GM19035 (cell line): ENCODE data around the gene HNRNPA3.
"Not testable (repeated sequence)": the region's sequence is repeated elsewhere in the genome, so short reads cannot be mapped to it uniquely, and the experiment has no call there.

Experiments used
- ATAC-seq: cut with Tn5 transposase; IDR thresholded peaks from one replicate; pipeline ENCODE4 v1.9.1; 2021; ENCODE audit not compliant: unreplicated experiment

HNRNPA3 gene

DNA sequence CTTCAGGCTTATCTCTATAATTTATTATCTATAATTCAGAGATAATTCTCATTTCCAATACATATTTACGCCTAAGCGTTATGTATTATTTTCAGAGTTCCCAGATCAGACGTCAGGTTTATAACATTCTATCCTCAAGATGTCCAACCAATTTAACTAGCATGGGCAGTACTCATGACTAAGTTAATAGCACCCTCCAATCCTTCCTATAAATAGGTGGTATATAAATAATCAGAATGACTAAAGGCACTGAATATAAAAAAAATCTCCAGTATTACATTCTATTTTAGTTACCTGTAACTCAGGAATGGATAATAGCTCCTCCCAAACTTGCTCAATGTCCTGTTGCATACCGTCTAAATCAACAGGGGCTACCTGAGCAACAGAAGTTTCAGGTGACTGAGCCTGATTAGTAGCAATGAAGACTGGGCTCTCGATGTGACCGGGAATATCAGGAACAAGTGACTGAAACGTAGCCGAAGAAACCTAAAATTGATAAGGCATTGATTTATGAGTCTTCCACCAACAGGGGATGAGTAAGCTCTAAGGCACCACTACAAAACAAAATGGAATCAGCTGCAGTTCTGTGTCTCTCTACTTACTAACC is 19.6 kb downstream of the HNRNPA3 start:
- ATAC-seq: no peak

DNA sequence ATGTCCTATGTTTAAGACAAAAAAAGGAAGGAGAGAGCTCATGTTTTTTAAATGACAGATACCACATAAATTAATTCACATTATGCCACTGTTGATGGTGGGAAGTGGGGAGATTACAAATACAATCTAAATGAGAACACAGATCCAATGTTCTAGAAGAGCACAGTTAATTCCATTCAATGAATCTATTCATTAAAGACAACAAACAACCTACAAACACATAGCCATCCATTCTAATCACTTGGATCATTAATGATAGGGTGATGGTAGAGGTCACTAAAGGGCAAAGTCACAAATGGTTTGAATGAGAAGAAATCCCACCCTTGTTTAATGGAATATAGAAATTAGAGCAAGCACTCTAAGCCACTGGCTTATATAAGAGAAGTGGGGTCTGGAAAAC is 21.7 kb downstream of the HNRNPA3 start:
- ATAC-seq: no peak

DNA sequence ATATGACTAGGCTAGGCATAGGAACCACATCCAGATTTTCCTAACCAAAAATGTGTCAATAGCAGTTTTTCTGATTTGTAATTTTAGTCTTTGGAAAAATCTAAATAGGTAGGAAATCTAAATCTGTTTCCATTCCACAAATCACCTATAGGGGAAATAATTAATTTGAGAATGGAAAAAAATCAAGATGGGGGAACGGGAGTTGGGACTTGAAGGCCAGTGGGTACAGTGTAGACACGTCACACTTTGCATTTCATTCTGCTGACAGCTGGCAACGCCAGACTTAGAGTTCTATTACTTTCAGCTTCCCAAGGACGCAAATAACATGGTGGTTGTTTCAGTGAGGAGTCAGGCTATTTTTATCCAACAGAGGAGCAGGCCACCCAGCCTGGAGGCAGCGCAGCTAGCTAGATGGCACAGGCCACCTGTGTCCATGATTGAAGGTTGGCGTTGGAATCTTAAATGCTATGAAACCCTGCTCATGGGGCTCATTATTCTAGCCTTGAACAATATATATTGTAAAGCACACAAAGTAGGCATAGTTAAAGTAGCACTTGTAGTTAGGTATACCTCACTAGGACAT is 23.4 kb downstream of the HNRNPA3 start:
- ATAC-seq: no peak

DNA sequence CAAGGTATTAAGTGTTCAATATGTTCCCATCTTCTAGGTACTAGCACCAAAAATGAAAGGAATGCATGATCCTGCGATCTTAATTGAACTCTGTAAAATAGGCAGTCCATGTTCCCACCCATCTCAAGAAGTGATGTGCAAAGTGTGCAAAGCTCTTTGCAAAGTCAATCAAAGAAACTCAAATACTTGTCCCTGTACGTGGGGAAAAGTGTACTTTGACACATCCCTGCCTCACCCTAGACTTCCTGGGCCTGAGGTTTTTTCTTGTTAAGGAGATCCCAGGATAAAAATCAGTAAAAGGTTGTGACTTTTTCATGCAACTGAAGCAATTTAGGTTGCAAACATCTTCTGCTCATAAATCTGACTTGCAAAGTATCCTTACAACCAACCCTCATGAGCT is 25.3 kb downstream of the HNRNPA3 start:
- ATAC-seq: no peak

DNA sequence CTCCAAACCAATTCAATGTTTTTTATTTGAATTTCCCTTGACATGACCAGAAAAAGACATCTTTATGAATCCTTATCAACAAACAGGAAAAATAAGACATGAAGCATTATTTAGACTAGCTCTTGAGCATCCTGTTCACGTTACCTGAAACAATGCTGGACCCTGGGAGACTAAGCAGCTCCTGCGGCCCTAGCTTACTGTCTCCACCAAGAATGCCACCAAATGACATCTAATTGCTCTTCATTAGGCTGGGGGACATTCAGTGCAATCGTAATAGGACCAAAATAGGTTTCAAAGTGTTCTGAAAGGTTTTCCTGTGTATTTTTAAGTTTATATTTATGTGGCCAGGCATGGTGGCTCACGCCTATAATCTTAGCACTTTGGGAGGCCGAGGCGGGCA is 26.5 kb downstream of the HNRNPA3 start:
- ATAC-seq: no peak

DNA sequence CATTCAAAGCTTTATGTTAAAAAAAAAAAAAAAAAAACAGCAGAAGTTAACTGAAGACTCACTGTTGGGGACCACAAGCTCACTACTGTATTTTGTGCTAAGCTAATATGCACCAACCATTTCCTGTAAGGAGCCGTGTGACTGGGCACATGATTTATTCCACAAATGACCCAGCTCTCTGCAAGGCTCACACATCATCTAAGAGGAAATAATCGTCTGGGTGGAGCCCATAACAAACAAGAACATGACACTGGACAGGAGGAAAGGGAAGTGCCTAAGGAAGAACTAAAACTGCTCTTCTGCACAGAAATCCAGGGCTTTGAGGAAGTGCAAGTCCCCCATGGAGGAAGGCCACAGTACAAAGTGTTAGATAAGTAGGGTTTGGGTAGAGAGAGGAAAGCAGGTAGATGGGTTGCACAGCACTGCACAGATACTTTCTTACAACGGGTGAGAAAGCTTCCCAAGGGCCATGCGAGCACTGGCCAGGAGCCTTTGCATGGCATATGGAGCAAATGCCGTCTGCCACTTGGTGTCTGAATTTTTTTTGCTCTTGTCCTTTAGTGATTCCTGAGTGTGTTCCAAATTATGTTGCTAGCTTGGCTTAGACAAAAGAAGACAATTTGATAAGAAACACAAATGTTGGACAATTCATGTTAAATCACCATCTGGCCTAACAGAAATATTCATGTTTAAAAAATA is 27.5 kb downstream of the HNRNPA3 start:
- ATAC-seq: no peak

DNA sequence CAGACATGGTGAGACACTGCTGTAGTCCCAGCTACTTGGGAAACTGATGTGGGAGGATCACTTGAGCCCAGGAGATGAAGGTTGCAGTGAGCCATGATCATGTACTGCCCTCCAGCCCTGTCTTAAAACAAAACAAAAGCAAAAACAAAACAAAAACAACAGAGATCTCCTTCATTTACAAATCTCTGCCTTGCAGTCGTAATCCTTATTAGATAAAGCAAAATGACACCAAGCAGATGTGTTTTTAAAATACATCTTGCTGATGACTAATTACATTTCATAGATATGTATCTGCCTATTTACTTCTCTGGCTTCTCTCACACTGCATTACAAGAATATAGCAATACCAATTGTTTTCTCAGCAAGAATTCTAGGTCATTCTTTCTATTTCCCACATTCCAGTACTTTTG is 29.1 kb downstream of the HNRNPA3 start:
- no peak for ATAC-seq

DNA sequence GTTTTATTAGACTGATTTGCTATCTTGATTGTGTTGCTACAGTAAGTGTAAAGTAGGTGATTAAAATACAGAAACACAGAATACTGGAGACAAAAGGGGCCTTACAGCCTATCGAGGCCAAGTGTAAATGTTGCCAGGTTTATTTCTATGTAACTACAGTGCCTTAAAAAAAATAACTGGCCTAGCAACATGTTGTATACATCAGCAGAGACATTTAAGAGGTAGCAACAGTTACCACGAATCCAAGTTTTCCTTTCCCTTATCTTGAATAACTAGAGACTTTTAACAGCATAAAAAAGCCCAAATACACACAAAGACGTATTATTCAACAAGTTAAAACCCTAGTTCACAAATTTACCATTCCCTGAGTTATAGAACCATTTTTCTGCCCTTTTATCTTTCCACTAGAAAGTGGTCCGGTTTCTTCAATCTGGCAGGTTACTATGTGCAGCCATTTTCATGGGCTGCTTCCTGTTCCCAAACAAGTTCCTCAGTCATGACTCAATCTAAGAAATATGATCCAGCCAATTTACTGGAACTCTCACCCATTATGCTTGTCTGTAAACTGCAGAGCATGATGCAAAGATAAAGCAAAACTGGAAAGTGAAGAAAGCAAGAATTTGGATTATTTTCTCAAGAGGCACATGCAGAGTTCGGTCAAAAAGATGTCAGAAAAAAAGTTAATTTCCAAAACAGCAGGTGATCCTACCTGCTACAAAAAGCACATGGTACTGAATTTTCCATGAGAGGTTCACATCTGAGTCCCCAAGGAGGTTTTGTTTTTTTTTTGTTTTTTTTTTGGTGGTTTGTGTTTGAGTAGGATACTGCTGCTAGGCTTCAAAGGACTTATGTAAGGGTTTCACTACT is 29.8 kb downstream of the HNRNPA3 start:
- ATAC-seq: no peak

DNA sequence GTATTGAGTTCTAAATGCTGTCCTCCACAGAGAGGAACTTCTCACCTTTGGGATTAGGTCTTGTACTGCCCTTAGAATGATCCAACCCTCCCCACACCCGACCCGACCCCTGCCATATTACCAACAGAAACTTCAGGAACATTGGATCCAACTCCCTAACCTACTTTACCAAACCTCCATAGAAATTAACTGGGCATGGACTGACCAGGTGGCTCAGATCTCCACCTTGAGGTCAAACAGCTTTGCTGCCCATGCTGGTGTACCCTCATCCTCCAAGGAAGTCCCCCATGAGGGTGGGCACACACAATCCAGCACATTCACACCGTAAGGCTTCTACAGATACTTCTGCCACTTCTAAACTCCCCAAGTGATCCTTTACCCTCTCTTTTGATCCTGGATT is 30.5 kb downstream of the HNRNPA3 start:
- ATAC-seq: no peak

DNA sequence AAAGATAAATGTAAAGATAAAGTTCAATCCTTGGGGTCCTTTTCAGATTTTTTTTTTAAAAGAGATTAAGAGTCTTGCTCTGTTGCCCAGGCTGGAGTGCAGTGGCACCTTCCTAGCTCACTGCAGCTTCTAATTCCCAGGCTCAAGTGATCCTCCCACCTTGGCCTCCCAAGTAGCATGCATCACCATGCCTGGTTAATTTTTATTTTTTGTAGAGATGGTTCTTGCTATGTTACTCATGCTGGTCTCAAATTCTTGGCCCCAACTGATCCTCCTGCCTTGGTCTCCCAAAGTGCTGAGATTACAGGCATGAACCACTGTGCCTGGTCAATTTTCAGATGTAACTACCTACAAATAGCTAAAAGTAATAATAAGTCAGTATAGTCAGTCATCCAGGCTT is 30.9 kb downstream of the HNRNPA3 start:
- no peak for ATAC-seq

DNA sequence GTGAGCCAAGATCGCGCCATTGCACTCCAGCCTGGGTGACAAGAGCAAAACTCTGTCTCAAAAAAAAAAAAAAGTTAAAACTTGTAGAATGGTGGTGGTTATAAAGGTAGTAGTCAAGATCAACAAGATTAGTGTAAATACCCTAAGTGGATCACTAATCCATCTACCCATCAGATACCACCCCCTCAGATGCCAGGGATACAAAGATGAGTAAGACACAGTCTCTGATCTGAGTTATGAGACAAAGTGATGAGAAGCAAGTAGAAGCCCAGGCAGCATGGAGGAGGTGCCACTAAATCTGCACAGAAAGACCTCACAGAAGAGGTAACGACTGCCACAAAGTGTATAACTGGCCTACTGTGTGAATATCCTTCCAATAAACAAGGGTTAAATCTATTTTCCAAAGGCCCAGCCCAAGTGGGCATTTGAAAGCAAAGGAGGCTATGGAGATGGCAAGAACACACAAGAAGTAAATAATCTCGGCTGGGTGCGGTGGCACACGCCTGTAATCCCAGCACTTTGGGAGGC is 31.7 kb downstream of the HNRNPA3 start:
- no peak for ATAC-seq

DNA sequence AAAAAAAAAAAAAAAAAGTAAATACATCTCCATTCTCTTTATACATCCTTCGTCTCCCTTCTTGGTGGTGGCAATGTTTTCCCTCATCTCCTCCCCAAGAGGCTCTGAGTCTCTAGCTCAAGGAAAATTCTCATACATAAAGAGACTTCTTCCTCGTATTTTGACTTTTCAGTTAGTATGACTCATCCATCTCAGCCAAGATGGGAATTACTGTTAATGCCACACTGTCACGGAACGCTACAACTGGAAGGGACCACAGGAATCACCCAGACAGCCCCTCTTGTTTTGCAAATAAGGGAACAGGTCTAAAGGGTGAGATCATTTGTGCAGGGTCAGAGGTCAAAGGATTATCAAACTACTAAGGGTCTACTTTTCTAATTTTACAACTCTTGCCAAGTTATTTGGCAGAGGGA is 32.4 kb downstream of the HNRNPA3 start:
- no peak for ATAC-seq

DNA sequence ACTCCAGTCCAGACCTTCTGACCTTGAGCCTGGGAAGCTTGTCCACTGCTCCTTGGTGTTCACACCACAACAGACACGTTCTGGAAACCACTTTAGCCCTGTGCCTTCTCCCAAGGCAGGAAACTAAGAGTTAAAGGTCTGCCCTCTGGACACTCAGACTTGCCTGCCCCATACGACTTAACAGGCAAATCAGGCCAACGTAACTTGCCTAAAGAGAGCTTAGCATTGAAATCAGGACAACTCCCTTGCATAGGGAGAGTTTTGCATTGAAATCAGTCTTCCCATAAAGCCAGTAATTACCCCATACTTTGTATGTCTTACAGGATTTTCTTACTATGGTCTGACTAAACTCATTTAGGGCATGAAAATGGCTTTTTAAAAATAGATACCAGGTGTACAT is 33.4 kb downstream of the HNRNPA3 start:
- no peak for ATAC-seq

DNA sequence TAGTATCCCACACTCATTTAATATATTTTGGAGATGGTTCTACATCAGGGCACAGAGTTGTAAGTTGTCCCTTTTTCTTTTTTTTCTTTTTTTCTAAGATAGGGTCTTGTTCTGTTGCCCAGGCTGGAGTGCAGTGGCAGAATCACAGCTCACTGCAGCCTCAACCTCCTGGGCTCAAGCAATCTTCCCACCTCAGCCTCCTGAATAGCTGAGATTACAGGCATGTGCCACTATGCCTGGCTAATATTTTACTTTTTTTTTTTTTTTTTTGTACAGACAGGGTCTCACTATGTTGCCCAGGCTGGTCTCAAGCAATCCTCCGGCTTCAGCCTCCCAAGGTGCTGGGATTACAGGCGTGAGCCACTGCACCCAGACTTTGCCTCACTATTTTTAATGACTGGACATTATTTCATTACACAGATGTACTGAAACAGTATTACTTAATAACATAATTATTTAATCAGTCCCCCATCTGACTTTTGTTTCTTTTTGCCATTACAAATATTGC is 34.0 kb downstream of the HNRNPA3 start:
- not testable (repeated sequence) for ATAC-seq

DNA sequence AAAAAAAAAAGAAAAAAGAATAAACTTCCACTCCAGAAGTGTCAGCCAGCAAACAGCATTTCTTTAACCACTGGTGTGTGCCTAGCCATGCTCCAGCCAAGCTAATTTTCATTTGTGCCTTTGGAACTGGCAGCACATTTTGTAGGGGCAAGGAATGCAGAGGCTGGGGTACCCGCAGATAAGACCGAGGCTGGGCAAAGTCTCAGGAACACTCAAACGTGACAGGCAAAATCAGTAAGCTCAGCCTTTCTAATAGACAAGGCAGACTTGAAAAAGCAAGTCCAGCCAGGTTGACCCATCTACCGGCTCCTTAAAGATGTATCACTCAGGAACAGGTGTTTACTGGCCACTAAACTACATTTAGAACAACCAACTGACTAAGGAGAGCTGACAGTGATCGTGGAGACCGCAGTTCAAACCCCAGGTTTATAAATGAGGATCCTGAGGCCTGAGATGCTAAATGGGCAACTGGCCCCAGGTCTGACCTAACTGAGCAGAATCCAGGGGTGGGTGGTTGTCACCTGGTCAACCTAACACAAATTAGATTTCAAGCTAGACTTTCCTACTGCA is 35.2 kb downstream of the HNRNPA3 start:
- ATAC-seq: no peak

DNA sequence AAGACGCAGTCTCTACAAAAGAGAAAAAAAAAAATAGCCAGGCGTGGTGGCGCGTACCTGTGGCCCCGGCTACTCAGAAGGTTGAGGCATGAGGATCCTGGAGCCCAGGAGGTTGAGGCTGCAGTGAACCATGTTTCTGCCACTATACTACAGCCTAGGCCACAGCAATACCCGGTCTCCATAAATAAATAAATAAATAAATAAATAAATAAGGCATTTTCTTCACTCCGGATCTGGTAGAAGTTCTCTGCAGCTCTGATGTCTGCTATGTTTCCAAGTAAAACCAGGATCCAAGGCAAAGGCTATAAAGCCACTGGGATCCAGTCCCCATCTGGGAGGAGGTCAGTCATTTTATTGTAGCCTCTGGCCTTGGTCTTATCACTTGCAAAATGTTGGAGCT is 36.4 kb downstream of the HNRNPA3 start:
- no peak for ATAC-seq

DNA sequence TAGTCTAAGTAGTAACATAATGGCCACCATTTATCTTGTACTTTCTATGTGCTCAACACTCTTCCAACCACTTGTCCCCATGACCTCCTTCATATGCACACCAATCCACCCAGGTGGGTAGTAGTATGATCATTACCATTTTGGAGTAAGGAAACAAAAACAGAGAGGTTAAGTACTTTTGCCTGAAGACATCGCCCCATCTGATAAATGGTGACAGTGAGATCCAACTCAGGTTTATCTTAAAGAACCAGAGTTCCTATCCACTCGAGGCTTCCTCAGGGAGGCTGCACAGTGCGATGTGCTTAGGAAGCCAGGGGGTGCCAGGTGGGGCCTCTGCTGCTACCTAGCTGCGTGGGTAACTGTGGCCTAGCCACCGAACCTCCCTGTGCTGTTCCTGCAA is 37.9 kb downstream of the HNRNPA3 start:
- no peak for ATAC-seq

DNA sequence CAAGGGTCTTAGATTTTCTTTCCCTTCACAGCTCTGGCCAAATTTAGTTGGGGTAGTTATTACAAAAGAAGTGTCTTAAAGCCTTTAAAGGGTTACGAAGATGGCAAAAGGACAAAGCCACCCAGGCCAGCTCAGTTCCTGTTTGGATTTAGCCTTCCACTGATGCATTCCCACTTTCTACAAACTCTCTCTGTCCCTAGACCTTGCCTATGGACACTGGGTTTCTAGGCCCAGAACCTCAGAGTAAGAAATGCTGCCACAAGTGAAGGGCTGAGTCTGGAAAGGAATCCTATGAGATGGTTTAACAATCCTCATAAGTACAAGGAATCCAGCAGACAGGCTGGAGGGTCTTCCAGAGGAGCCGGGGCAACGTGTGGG is 38.6 kb downstream of the HNRNPA3 start:
- ATAC-seq: no peak

DNA sequence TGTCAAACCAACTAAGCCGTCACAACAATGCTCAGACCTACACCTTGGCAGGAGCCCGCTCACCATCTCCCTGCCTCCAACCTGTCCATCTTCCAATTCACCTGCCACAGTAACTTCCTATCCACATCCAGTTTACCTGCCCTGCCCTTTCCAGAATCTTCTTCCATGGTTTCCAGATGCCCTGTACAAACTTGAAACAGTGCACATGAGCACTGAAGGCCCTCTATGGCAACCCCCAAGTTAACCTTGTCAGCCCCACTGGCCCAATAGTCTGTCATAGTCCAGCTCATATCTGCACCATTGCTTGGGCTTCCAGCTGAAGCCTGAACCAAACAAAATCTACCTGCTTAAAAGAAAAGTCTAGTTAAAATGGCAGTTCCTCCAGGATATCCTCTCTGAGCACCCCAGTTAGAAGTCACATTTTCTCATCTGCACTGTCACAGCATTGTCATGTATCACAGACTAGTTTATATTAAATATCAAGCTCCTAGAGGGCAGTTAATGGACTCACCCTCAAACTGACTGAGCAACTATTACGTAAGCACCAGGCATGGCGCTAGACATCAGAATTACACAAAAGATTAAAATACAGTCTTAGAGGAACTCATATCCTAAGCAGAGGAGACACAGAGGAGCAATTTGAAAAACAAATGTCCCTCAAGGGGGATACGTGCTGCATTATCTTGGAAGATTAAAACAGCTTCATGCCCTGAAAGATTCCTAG is 40.4 kb downstream of the HNRNPA3 start:
- no peak for ATAC-seq

DNA sequence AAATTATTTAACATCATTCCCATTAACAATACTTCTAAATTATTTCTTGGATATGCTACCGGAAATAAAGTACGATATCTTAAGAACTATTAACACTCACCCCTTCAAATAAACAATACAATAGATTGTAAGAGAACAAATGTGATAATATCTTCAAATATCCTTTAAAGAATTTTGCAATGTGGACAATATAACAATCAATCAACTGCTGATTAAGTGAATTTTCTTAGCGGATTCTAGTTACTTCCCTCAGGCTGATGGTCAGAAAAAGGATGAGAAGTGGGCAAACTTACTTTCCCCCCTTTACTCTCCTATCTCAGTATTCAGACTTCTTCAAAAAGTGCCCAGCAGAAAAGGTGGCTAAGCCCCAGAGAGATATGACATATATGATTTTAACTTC is 41.1 kb downstream of the HNRNPA3 start:
- no peak for ATAC-seq
